GM12801 (cell line): ENCODE data around the gene PIMREG.
A peak's percentile ranks its signal among the peaks of the same experiment; 100 is the strongest.

Source experiments
- CTCF ChIP-seq: IDR thresholded peaks from one replicate; pipeline ENCODE4 v1.5.1; 2011; ENCODE audit warnings: control low read depth; ENCODE audit not compliant: insufficient read length; ENCODE audit errors: extremely low read depth

Gene PIMREG

GRCh38 chr17:6428207-6428965 lies 15.9 kb upstream of the PIMREG start:
- no peak for TF ChIP-seq CTCF

- TF ChIP-seq CTCF = no peak
Measured at GRCh38 chr17:6429266-6429665, 15.0 kb upstream of the PIMREG start.

- TF ChIP-seq CTCF = no peak
Measured at GRCh38 chr17:6430769-6431168, 13.5 kb upstream of the PIMREG start.

- TF ChIP-seq CTCF = no peak
Measured at GRCh38 chr17:6435051-6435450, 9.2 kb upstream of the PIMREG start, which contains the start of gene AIPL1. Gene AIPL1, minus strand, starts transcription at chr17:6435121. Its CDS starts 17 bp downstream, at chr17:6435104.

GRCh38 chr17:6435968-6436367 lies 8.3 kb upstream of the PIMREG start:
- peak; percentile 44 for TF ChIP-seq CTCF

- TF ChIP-seq CTCF = no peak
Measured at GRCh38 chr17:6437466-6437865, 6.8 kb upstream of the PIMREG start.

- no peak for TF ChIP-seq CTCF
Measured at GRCh38 chr17:6437956-6438355, 6.3 kb upstream of the PIMREG start.

GRCh38 chr17:6439951-6440350 lies 4.3 kb upstream of the PIMREG start:
- no peak for TF ChIP-seq CTCF
